ENCODE results near the gene DPYD.

DPYD gene

GRCh38 chr1:97791251-97791650, 129.6 kb downstream of the DPYD start:
- no peak for DNase-seq (ENCODE audit: low read depth in 2 of 2, low spot score in 1 of 2)

GRCh38 chr1:97787231-97787630, 133.6 kb downstream of the DPYD start:
- no peak for DNase-seq (ENCODE audit: low read depth in 2 of 2, low spot score in 1 of 2)

GRCh38 chr1:97784661-97785060, 136.2 kb downstream of the DPYD start:
- no peak for DNase-seq (ENCODE audit: low read depth in 2 of 2, low spot score in 1 of 2)

DNA sequence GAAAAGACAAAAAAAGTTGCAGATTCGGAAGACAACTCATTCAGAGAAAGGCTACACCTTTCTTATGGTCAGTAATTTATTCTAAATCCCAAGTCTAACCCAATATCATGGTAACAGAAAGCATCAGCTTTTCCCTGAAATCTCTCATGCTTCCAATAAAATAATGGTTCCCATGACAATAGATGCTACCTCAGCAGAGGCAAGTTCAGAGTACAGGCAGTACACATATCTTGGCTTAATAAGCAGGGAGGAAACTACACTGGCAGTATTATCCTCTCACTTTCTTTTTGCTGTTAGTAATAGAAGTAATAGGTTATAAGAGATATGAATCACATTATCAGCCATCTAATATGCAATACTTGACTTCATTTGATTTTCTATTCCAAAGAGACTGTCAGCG, 137.1 kb downstream of the DPYD start:
- DNase-seq (ENCODE audit: low read depth in 2 of 2, low spot score in 1 of 2) = no peak

DNA sequence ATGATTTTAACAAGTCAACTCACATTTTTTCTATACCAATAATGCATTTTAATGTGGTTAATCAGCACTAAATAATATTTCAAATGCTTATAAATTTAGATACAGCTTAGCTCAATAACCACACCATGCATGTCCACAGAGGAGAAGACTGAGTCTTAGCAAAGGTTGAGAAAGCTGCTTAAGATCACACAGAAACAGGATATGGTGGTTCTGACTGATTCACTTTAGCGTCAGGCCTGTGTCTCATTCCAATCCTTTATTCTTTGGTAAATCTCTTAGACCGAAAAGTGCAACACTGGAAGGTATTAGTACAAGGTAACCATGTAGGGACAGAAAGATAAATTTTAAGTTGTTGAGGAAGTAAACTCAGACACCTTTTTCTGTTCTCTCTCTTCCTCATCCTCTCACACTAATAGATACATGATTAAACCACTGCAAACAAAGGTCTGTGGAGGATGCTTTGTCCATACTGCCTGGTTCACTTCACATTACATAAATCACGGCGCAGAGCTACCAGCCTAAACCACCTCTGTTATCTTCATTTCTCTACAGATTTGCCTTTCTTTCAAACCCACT, 139.0 kb downstream of the DPYD start:
- DNase-seq (ENCODE audit: low read depth in 2 of 2, low spot score in 1 of 2) = no peak

DNA sequence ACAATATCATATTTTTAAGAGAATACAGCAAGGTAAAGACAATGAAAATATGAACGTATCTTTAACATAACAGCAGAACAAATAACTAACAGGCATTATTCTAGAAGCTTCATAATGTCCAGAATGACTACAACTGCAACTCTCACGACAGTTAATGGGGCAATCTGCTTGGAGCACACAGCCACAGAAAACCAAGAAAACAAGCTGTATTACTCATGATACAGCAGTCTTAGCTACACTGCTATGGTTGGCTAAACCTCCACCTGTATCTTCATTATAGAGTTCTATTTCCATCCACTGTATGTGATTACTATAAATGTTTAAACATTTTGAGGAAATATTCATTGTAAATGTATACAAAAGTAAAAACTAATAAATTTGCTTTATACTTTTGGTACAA, 139.9 kb downstream of the DPYD start:
- DNase-seq (ENCODE audit: low read depth in 2 of 2, low spot score in 1 of 2) = no peak

DNA sequence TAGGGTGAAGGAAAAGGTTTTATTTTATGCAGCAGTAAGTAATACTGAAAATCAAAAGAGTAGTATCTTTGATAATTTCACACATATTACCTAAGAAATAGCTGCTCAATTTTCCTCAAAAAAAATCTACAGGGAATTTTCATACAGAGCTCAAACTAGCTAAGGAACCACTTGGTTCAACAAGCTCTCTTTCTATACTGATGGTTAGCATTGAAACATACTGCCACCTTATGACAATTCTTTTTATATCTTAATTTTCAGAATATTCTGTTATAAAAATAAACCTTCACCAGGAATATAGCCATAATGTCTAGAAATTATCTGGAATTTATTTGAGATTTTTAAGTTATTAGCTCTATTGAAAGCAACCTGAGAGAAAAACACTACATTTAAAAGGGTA, 142.1 kb downstream of the DPYD start:
- DNase-seq (ENCODE audit: low read depth in 2 of 2, low spot score in 1 of 2) = no peak

DNA sequence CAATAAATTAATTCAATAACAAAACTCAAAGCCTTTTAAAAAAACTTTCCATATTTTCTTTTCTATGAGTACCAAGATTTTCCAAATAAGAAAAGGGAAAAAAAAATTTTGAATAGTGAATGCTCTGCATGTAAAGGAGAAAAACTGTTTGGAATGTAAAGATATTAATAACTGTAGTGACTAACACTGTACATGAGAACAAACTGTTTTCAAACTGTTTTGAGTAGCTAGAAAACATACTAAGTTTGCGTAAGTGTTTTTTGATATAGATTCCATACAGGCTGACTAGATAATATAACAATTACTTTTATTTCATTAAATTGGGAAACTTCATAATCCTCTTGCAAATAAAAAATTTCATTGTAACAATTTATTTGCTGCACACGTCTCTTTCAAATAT, 150.5 kb downstream of the DPYD start:
- no peak for DNase-seq (ENCODE audit: low read depth in 2 of 2, low spot score in 1 of 2)

GRCh38 chr1:97767381-97767780, 153.5 kb downstream of the DPYD start:
- DNase-seq (ENCODE audit: low read depth in 2 of 2, low spot score in 1 of 2) = no peak

GRCh38 chr1:97764991-97765390, 155.8 kb downstream of the DPYD start:
- no peak for DNase-seq (ENCODE audit: low read depth in 2 of 2, low spot score in 1 of 2)

DNA sequence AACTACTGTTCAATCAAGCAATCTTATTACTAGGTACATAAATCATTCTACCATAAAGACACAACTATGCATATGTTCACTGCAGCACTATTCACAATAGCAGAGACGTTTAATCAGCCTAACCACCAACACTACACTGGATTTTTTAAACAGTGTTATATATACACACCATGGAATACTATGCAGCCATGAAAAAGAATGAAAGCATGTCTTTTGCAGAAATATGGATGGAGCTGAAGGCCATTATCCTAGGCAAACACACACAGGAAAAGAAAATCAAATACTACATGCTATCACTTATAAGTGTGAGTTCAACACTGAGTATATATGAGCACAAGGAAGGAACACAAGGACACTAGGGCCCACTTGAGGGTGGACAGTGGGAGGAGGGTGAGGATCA, 159.2 kb downstream of the DPYD start:
- DNase-seq (ENCODE audit: low read depth in 2 of 2, low spot score in 1 of 2) = no peak

- no peak for DNase-seq (ENCODE audit: low read depth in 2 of 2, low spot score in 1 of 2)
Measured at GRCh38 chr1:97759078-97759477, 161.8 kb downstream of the DPYD start.

DNA sequence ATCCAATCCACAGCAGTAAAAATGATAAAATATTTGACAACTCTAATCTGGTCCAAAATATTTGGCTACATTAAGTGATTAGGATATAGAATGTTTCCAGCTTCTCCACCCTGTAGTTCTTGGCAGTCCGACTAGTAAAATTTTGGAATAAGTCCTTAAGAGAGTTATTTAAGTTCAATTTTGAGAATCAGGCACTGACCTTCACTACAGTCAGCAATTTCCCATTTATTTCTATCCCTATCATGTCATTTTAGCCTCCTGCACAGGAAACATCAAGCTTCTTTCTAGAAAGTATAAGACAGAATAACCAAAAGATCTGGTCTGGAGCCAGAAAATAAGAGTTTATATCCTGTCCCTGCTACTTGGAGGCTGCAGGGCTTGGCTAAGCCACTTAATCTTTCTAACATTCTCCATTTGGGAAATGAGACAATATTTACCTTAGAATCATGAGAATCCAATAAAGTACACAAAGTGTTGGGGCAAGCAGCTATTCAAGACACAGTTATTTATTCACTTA, 162.2 kb downstream of the DPYD start:
- DNase-seq (ENCODE audit: low read depth in 2 of 2, low spot score in 1 of 2) = no peak

DNA sequence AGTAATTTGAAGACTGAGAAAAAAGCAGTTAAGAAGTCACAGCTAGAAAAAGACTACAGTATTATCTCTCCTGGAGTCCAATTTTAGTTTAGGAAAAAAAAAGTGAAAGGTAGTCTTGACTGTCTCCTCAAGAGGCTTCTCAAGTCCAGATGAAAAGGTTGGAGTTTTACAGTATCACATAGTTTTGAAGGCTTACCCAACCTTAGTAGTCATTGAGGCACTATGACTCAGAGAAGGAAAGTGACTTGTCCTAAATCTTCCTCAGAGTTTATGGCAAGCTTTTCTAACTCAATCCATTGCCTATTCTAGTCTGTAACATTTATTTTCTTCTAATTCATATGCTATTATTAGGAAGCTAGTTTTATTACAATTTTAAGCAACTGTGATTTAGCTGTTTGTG, 174.9 kb downstream of the DPYD start:
- DNase-seq (ENCODE audit: low read depth in 2 of 2, low spot score in 1 of 2) = no peak

GRCh38 chr1:97744977-97745376, 175.9 kb downstream of the DPYD start:
- no peak for DNase-seq (ENCODE audit: low read depth in 2 of 2, low spot score in 1 of 2)

DNA sequence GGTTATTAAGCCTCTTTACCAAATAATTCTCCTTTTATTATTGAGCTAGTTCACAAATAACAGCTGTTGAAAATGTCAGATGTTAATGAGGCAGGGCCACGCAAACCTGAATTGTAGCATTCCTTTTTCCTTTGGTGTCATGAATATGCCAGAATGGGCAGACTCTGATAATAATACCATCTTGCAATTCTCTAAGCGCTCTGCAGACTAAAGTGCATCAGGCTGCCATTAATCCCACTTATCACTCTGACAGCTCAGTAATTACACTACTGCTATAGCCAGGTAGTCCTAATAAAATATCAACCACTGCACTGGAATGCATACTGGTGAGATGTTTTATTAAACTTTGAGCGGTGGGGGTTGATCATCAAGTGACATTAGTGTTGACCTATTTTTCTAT, 177.7 kb downstream of the DPYD start:
- DNase-seq (ENCODE audit: low read depth in 2 of 2, low spot score in 1 of 2) = no peak

GRCh38 chr1:97740891-97741290, 179.9 kb downstream of the DPYD start:
- DNase-seq (ENCODE audit: low read depth in 2 of 2, low spot score in 1 of 2) = no peak

- no peak for DNase-seq (ENCODE audit: low read depth in 2 of 2, low spot score in 1 of 2)
Measured at GRCh38 chr1:97739596-97740103, 181.2 kb downstream of the DPYD start.

- no peak for DNase-seq (ENCODE audit: low read depth in 2 of 2, low spot score in 1 of 2)
Measured at GRCh38 chr1:97738270-97738669, 182.6 kb downstream of the DPYD start.

DNA sequence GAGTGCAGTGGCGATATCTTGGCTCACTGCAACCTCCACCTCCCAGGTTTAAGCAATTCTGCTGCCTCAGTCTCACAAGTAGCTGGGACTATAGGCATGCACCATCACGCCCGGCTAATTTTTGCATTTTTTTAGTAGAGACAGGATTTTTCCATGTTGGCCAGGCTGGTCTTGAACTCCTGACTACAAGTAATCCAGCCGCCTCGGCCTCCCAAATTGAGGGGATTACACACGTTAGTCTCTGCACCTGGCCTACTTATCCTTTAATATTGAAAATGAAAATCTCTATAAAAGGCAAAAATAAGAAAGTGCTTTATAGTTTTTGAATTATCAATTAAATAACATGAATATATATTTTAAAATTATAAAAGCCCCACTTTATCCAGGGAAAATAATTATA, 190.6 kb downstream of the DPYD start:
- DNase-seq (ENCODE audit: low read depth in 2 of 2, low spot score in 1 of 2) = no peak

- no peak for DNase-seq (ENCODE audit: low read depth in 2 of 2, low spot score in 1 of 2)
Measured at GRCh38 chr1:97728436-97728835, 192.4 kb downstream of the DPYD start.

GRCh38 chr1:97727029-97727428, 193.8 kb downstream of the DPYD start:
- DNase-seq (ENCODE audit: low read depth in 2 of 2, low spot score in 1 of 2) = no peak

DNA sequence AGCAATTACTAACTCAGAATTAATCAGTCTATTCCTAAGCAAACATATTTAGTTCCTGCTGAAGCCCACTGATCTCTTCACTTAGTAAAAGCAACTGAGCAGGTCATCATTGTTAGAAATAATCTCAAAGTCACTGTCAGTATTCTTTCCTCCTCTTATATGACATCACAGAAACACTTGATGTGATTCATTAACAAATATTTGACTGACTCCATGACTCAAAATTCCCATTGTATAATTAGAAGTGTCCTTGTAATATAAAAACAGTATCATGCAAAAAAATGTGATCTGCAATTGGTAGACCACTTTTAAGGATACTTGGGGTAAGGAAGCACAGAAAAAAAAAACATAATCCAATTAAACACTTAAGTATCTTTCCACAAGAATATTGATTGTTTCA, 194.4 kb downstream of the DPYD start:
- DNase-seq (ENCODE audit: low read depth in 2 of 2, low spot score in 1 of 2) = no peak

Measured in stimulated activated CD8-positive, alpha-beta memory T cell treated with anti-CD3 and anti-CD28 coated beads, Interleukin-4, amount 100 ng/mL, for 4 hours (primary cell).